SH-SY5Y (cell line): ENCODE data around the gene PHB1.

ENCODE experiments used
- GATA2 ChIP-seq: IDR thresholded peaks from 2 replicates; pipeline ENCODE4 v1.6.1; 2011; ENCODE audit warnings: mild to moderate bottlenecking, low read depth, low read length
- GATA3 ChIP-seq: IDR thresholded peaks from 2 replicates; pipeline ENCODE4 v1.6.1; 2011; ENCODE audit warnings: low read depth, mild to moderate bottlenecking, low read length, moderate library complexity

DNA sequence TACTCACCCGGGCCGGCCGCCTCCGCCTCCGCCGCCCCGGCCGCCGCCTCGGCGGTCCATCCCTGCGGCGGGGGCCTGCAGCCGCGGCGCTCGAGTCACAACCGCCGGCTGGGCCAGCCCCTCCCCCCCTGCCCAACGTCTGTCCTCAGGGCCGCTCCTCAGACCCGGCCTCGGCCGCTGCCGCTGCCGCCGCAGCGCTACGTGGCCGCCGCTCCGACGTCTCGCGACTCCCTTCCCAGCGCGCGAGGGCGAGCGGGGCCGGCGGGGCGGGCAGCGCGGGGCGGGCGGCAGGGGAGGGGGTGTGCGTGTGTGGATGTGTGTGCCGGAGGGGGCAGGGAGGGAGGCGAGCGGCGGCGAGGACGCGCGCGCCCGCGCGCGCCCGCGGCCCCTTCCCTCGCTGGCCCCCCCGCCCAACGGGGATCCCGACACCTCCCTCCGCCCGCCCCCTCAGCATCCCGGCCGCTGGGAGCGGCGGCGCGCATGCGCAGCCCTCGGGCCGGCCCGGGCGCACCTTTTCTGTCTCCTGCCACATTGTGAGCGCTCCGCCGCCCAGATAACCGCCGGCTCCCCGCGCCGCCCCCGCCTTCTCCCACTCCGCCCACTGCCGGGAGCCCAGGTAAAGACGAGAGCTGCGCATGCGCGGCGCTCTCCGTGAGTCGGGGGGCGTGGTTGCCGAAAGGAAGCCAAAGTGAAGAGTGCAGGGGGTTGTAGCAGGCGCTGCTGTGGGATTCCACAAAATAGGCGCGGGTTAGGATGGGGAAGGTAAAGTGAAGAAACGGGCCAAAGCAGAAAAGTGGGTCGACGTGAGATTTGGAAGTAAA is 52.6 kb downstream of the PHB1 start, which contains the start of gene ZNF652:
- no peak for TF ChIP-seq GATA2
- TF ChIP-seq GATA3: no peak
